CD14-positive monocyte (primary cell): ENCODE measurements around the gene BDH2. TPM values are rescaled to one million over a fixed set of nuclear protein-coding genes. Genes with fewer than 3 reads are reported as not detected.

Experiments
- DNase-seq, 3 donors: peaks; one replicate each; pipeline ENCODE4 v3.0.0-alpha.2; 2011 to 2022
- H2AFZ ChIP-seq: 2 replicates; pipeline ENCODE4 v1.6.0; 2012; ENCODE audit warnings: mild to moderate bottlenecking, low read depth, low read length, inconsistent platforms; ENCODE audit not compliant: insufficient read depth, poor library complexity, severe bottlenecking
- H3K27ac ChIP-seq, 2 donors: 1 replicate in 1 of 2; 2 replicates in 1 of 2; pipeline ENCODE4 v1.5.1; 2012 to 2013; ENCODE audit warnings: low read length in 2 of 2, control low read depth in 1 of 2, inconsistent platforms in 1 of 2, low read depth in 1 of 2, mild to moderate bottlenecking in 1 of 2
- H3K27me3 ChIP-seq, 2 donors: one replicate each; pipeline versions ENCODE4 v1.6.0 to v1.6.1; 2011 to 2013; ENCODE audit warnings: low read length in 2 of 2; ENCODE audit not compliant: control insufficient read depth in 2 of 2, insufficient read depth in 2 of 2
- H3K36me3 ChIP-seq, 2 donors: replicated peaks in 1 of 2; 1 replicate in 1 of 2; 2 replicates in 1 of 2; pipeline versions ENCODE4 v1.5.1 to v1.6.1; 2012 to 2013; ENCODE audit warnings: low read length in 2 of 2, control low read depth in 1 of 2, inconsistent platforms in 1 of 2, mild to moderate bottlenecking in 1 of 2; ENCODE audit not compliant: insufficient read depth in 2 of 2, control insufficient read depth in 1 of 2
- H3K4me1 ChIP-seq, 2 donors: 1 replicate in 1 of 2; 2 replicates in 1 of 2; pipeline versions ENCODE4 v1.5.1 to v1.6.1; 2012 to 2013; ENCODE audit warnings: low read length in 2 of 2, control low read depth in 1 of 2, inconsistent platforms in 1 of 2, mild to moderate bottlenecking in 1 of 2, moderate library complexity in 1 of 2; ENCODE audit not compliant: insufficient read depth in 2 of 2, control insufficient read depth in 1 of 2
- H3K4me2 ChIP-seq: replicated peaks from 2 replicates; pipeline ENCODE3; 2012; ENCODE audit warnings: low read length, moderate library complexity, mild to moderate bottlenecking; ENCODE audit not compliant: poor library complexity, severe bottlenecking; ENCODE audit errors: extremely low read depth
- H3K4me3 ChIP-seq, 3 experiments: fragments of 200-600 bp in 1 of 3; sonication (generic) in 1 of 3; replicated peaks in 1 of 3; 1 replicate in 2 of 3; 2 replicates in 1 of 3; pipeline ENCODE4 v1.5.1; 2011 to 2013; ENCODE audit warnings: low read length in 3 of 3, mild to moderate bottlenecking in 3 of 3, control low read depth in 2 of 3, low read depth in 2 of 3, inconsistent platforms in 1 of 3, moderate library complexity in 1 of 3
- H3K79me2 ChIP-seq: 2 replicates; pipeline ENCODE4 v1.6.0; 2012; ENCODE audit warnings: mild to moderate bottlenecking, control low read depth, inconsistent platforms, low read length, moderate library complexity; ENCODE audit not compliant: insufficient read depth
- H3K9ac ChIP-seq: 2 replicates; pipeline ENCODE4 v1.6.0; 2017; ENCODE audit warnings: low read length, mild to moderate bottlenecking; ENCODE audit not compliant: insufficient read depth, poor library complexity, severe bottlenecking
- H3K9me3 ChIP-seq, 2 donors: replicated peaks in 1 of 2; 1 replicate in 1 of 2; 2 replicates in 1 of 2; pipeline versions ENCODE4 v1.5.1 to v1.6.1; 2012 to 2013; ENCODE audit warnings: low read length in 2 of 2, control low read depth in 1 of 2; ENCODE audit not compliant: control insufficient read depth in 1 of 2, insufficient read depth in 1 of 2
- H4K20me1 ChIP-seq: 2 replicates; pipeline ENCODE4 v1.6.0; 2012; ENCODE audit warnings: mild to moderate bottlenecking, low read length, control low read depth, moderate library complexity; ENCODE audit not compliant: insufficient read depth
- H3K27ac Mint-ChIP-seq, 7 donors: one replicate each; pipeline ENCODE4 v1.8.0; 2020; ENCODE audit warnings: mild to moderate bottlenecking in 7 of 7, mixed read lengths in 7 of 7, moderate library complexity in 6 of 7, inconsistent platforms in 2 of 7
- H3K27me3 Mint-ChIP-seq, 3 donors: one replicate each; pipeline ENCODE4 v1.8.0; 2021 to 2022; ENCODE audit warnings: low read depth in 3 of 3, mild to moderate bottlenecking in 3 of 3, mixed read lengths in 3 of 3, moderate library complexity in 3 of 3, inconsistent platforms in 1 of 3
- H3K36me3 Mint-ChIP-seq, 2 donors: one replicate each; pipeline ENCODE4 v1.8.0; 2020; ENCODE audit warnings: mixed read lengths in 2 of 2, inconsistent platforms in 1 of 2, mild to moderate bottlenecking in 1 of 2
- H3K4me1 Mint-ChIP-seq: one replicate; pipeline ENCODE4 v1.8.0; 2020; ENCODE audit warnings: mild to moderate bottlenecking, mixed read lengths
- H3K4me3 Mint-ChIP-seq, 2 donors: one replicate each; pipeline ENCODE4 v1.8.0; 2020; ENCODE audit warnings: mild to moderate bottlenecking in 2 of 2, mixed read lengths in 2 of 2, moderate library complexity in 1 of 2
- H3K9me3 Mint-ChIP-seq, 7 donors: one replicate each; pipeline ENCODE4 v1.8.0; 2020 to 2022; ENCODE audit warnings: mixed read lengths in 7 of 7, mild to moderate bottlenecking in 6 of 7, moderate library complexity in 6 of 7, inconsistent platforms in 2 of 7
- WGBS: methylation state at CpG from one replicate; pipeline ENCODE4 v1.1.5; 2013; ENCODE audit warnings: missing lambda C conversion rate; ENCODE audit not compliant: insufficient coverage; 5-methylcytosine and 5-hydroxymethylcytosine counted together
- intact Hi-C, 2 donors: fragments of 100-400 bp; cut with micrococcal nuclease; formaldehyde crosslinking; loops; one replicate each; pipeline versions ENCODE4 v1.15.0 to v1.15.1; 2023
- polyA plus RNA-seq, 3 donors: library from polyadenylated mRNA; depleted of rRNA in 1 of 3; unstranded in 2 of 3; stranded (reverse) in 1 of 3; fragments of 300-500 nt in 2 of 3; fragments of >200 nt in 1 of 3; fragmentation: Illumina TruSeq in 2 of 3; gene quantifications; 1 replicate in 2 of 3; 2 replicates in 1 of 3; pipeline ENCODE4 v1.2.3, GENCODE V29; 2012 to 2021
- TF ChIP-seq, protein P1 (sequence below): fragments of 200-600 bp; IDR thresholded peaks from one replicate; pipeline ENCODE4 v1.8.0; 2022; ENCODE audit warnings: antibody characterized with exemption, mild to moderate bottlenecking

BDH2 gene
- polyA plus RNA-seq, 3 donors = 6.2 to 8.5 (median 6.8) TPM

DNA sequence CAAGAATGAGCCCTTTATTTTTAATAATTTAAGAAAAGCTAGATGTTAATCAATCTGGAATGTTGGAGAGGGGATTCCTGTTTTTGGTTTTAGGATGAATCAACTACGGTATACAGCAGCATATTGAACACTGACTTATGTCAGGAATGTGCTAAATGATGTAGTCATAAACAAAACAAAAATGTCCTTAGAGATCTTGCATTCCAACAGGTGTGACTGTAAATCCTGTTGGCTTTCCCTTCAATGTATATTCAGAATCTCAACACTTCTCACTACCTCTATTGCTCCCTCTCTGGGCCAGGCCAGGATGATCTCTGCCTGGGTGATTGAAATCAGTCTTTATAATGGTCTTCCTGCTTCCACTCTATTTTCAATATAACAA lies 37.8 kb upstream of the BDH2 start:
- Histone ChIP-seq H3K79me2 (no peaks in the 10 kb centered on the region), H3K36me3 (peaks cover 26 to 79% of the 10 kb centered on the region in 2 donors), H3K4me3 (no peak overlapping the region), H3K27me3 (no peaks in the 10 kb centered on the region), H2AFZ (no peak overlapping the region), H3K9ac (no peak overlapping the region), H3K9me3 (no peaks in the 10 kb centered on the region), H3K4me1 (peaks cover 10 to 12% of the 10 kb centered on the region in 2 donors), H4K20me1 (no peaks in the 10 kb centered on the region), H3K27ac (peak overlapping the region in 1 of 2 donors; percentile 51), H3K4me2 (no peak overlapping the region)
- no peak for DNase-seq
- Mint-ChIP-seq H3K27ac (peak overlapping the region in 2 of 7 donors; percentile 21 to 56), H3K4me3 (no peak overlapping the region), H3K4me1 (peaks cover 22% of the 10 kb centered on the region), H3K9me3 (peaks cover 0 to 6% (median 0%) of the 10 kb centered on the region in 7 donors), H3K36me3 (peaks cover 38 to 60% of the 10 kb centered on the region in 2 donors), H3K27me3 (no peaks in the 10 kb centered on the region)
- no CpG with 5 or more reads among the region's 1 CpG for WGBS
- intact Hi-C loops = no loop called here
- TF ChIP-seq, protein P1, sequence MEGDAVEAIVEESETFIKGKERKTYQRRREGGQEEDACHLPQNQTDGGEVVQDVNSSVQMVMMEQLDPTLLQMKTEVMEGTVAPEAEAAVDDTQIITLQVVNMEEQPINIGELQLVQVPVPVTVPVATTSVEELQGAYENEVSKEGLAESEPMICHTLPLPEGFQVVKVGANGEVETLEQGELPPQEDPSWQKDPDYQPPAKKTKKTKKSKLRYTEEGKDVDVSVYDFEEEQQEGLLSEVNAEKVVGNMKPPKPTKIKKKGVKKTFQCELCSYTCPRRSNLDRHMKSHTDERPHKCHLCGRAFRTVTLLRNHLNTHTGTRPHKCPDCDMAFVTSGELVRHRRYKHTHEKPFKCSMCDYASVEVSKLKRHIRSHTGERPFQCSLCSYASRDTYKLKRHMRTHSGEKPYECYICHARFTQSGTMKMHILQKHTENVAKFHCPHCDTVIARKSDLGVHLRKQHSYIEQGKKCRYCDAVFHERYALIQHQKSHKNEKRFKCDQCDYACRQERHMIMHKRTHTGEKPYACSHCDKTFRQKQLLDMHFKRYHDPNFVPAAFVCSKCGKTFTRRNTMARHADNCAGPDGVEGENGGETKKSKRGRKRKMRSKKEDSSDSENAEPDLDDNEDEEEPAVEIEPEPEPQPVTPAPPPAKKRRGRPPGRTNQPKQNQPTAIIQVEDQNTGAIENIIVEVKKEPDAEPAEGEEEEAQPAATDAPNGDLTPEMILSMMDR = no peak

DNA sequence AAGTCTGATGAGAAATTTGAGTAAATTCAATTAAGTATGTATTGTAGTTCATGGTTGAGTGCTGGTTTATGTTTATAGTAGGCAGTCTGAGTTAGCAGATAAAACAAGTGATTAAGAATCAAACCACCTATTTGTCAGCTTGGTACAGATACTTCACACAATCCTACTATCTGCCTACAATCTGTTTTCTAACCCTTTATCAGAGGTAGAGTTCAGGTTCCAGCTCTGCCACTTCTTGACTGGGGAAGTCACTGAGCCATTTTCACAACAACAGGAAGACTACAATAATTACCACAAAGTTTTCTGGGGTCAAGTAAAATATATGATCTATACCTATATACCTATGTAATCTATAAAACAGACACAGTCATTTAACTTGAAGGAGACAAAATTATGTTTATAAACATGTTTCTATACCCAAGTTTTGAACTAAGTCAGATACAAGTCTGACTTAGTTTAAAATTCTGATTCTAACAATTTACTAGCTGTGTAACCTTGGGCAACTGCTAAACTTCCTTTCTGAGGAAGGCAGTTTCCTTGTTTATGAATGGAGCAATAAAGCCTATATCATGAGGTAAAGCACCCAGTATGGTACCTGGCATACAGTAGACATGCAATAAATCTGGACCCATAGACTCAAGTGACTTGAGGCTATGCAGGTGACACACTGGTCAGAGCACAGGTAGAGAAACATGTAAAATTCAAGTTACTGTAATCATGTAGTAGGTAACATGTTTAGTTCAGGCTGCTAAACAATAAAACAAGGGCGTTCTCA lies 37.2 kb upstream of the BDH2 start:
- TF ChIP-seq, protein P1 = no peak
- peaks cover 32 to 85% of the 10 kb centered on the region in 2 donors for H3K36me3 ChIP-seq
- H3K79me2 ChIP-seq = no peaks in the 10 kb centered on the region
- Mint-ChIP-seq H3K36me3 (peaks cover 42 to 63% of the 10 kb centered on the region in 2 donors), H3K4me3 (no peak overlapping the region), H3K27me3 (no peaks in the 10 kb centered on the region), H3K9me3 (peaks cover 0 to 6% (median 0%) of the 10 kb centered on the region in 7 donors), H3K4me1 (peaks cover 17% of the 10 kb centered on the region), H3K27ac (peak overlapping the region in 2 of 7 donors; percentile 52 to 58)
- no peak overlapping the region for H3K4me3 ChIP-seq
- H2AFZ ChIP-seq = no peak overlapping the region
- H3K4me2 ChIP-seq = no peak overlapping the region
- H3K27ac ChIP-seq = peak overlapping the region in 1 of 2 donors; percentile 51
- H4K20me1 ChIP-seq = no peaks in the 10 kb centered on the region
- H3K9ac ChIP-seq = no peak overlapping the region
- H3K4me1 ChIP-seq = peaks cover 4 to 9% of the 10 kb centered on the region in 2 donors
- no peaks in the 10 kb centered on the region for H3K9me3 ChIP-seq
- intact Hi-C loops = no loop called here
- no peak for DNase-seq
- 80% methylated on average over 1 of the region's 1 CpG for WGBS
- H3K27me3 ChIP-seq = no peaks in the 10 kb centered on the region
